GM12878 (cell line): ENCODE results near the gene PDIA4. TPM values are rescaled to one million over a fixed set of nuclear protein-coding genes. Genes with fewer than 3 reads are reported as not detected.
A peak's percentile ranks its signal among the peaks of the same experiment; 100 is the strongest.

Experiments used
- ASH2L ChIP-seq: fragments of 300-600, 200-600 bp; sonication (generic); IDR thresholded peaks from 2 replicates; pipeline ENCODE4 v1.6.1; 2017; ENCODE audit warnings: low read depth, mild to moderate bottlenecking, borderline replicate concordance
- BCL11A ChIP-seq: IDR thresholded peaks from 2 replicates; pipeline ENCODE4 v1.6.1; 2011; ENCODE audit warnings: low read depth, low read length
- BRCA1 ChIP-seq: IDR thresholded peaks from 2 replicates; pipeline ENCODE4 v1.6.1; 2011; ENCODE audit warnings: low read depth, low read length, improper control_type of control experiment
- CBX5 ChIP-seq: sonication (generic); IDR thresholded peaks from 2 replicates; pipeline ENCODE4 v1.6.1; 2016; ENCODE audit warnings: low read depth, moderate library complexity, mild to moderate bottlenecking, inconsistent platforms
- CEBPB ChIP-seq, 2 experiments: fragments of 150-350 bp in 1 of 2; IDR thresholded peaks; 2 replicates each; pipeline ENCODE4 v1.6.1; 2012 to 2014; ENCODE audit warnings: low read depth in 2 of 2, low read length in 2 of 2, borderline replicate concordance in 1 of 2, inconsistent platforms in 1 of 2
- CHD1 ChIP-seq: IDR thresholded peaks from 2 replicates; pipeline ENCODE4 v1.6.1; 2012; ENCODE audit warnings: low read depth, low read length, improper control_type of control experiment
- EED ChIP-seq: sonication (generic); IDR thresholded peaks from 2 replicates; pipeline ENCODE4 v1.6.1; 2016; ENCODE audit warnings: antibody characterized with exemption, low read depth
- ESRRA ChIP-seq: IDR thresholded peaks from 2 replicates; pipeline ENCODE4 v1.6.1; 2012; ENCODE audit warnings: mild to moderate bottlenecking, low read length, improper control_type of control experiment
- GATAD2B ChIP-seq: fragments of 450-650 bp; conservative IDR thresholded peaks from 2 replicates; pipeline ENCODE4 v1.6.1; 2017; ENCODE audit warnings: low read depth, mild to moderate bottlenecking, moderate library complexity
- IKZF1 ChIP-seq: fragments of 450-650 bp; conservative IDR thresholded peaks from 2 replicates; pipeline ENCODE4 v1.6.1; 2017; ENCODE audit warnings: antibody characterized with exemption, mild to moderate bottlenecking
- MEF2A ChIP-seq: IDR thresholded peaks from 2 replicates; pipeline ENCODE4 v1.6.1; 2011; ENCODE audit warnings: low read depth, mild to moderate bottlenecking, low read length, moderate library complexity; ENCODE audit not compliant: insufficient read depth
- MEF2B ChIP-seq: fragments of 450-650 bp; IDR thresholded peaks from 2 replicates; pipeline ENCODE4 v1.6.1; 2018; ENCODE audit warnings: mild to moderate bottlenecking, moderate library complexity; ENCODE audit not compliant: partially characterized antibody, poor library complexity, severe bottlenecking
- NFIC ChIP-seq: IDR thresholded peaks from 2 replicates; pipeline ENCODE4 v1.6.1; 2012; ENCODE audit warnings: low read depth, mild to moderate bottlenecking, inconsistent platforms, low read length, moderate library complexity
- NFXL1 ChIP-seq: fragments of 450-650 bp; IDR thresholded peaks from 2 replicates; pipeline ENCODE4 v1.6.1; 2017; ENCODE audit warnings: antibody characterized with exemption, mild to moderate bottlenecking, borderline replicate concordance
- NR2C2 ChIP-seq: IDR thresholded peaks from 2 replicates; pipeline ENCODE4 v1.6.1; 2011; ENCODE audit warnings: borderline replicate concordance, low read depth; ENCODE audit not compliant: control insufficient read depth, insufficient read length
- POLR2AphosphoS5 ChIP-seq: IDR thresholded peaks from 2 replicates; pipeline ENCODE4 v1.6.1; 2011; ENCODE audit warnings: mild to moderate bottlenecking, low read length, inconsistent platforms
- RAD51 ChIP-seq: fragments of 450-650 bp; IDR thresholded peaks from 2 replicates; pipeline ENCODE4 v1.6.1; 2016; ENCODE audit warnings: moderate library complexity, mild to moderate bottlenecking, inconsistent platforms
- RUNX3 ChIP-seq: IDR thresholded peaks from 2 replicates; pipeline ENCODE4 v1.6.1; 2012; ENCODE audit warnings: low read length, inconsistent platforms
- SIX5 ChIP-seq: IDR thresholded peaks from 2 replicates; pipeline ENCODE4 v1.6.1; 2011; ENCODE audit warnings: mild to moderate bottlenecking, low read depth, low read length, moderate library complexity; ENCODE audit not compliant: severe bottlenecking
- SMAD5 ChIP-seq: IDR thresholded peaks from 2 replicates; pipeline ENCODE4 v1.6.1; 2016; ENCODE audit warnings: antibody characterized with exemption, low read depth
- SMC3 ChIP-seq: IDR thresholded peaks from 2 replicates; pipeline ENCODE4 v1.6.1; 2011; ENCODE audit warnings: low read length, improper control_type of control experiment, borderline replicate concordance
- SPI1 ChIP-seq: IDR thresholded peaks from 2 replicates; pipeline ENCODE4 v1.6.1; 2011; ENCODE audit warnings: low read depth, mild to moderate bottlenecking, low read length, moderate library complexity, borderline replicate concordance; ENCODE audit not compliant: insufficient read depth
- SRF ChIP-seq, 2 experiments: IDR thresholded peaks; 2 replicates each; pipeline ENCODE4 v1.6.1; 2011; ENCODE audit warnings: low read depth in 2 of 2, low read length in 2 of 2, mild to moderate bottlenecking in 1 of 2, moderate library complexity in 1 of 2
- STAT3 ChIP-seq: IDR thresholded peaks from 2 replicates; pipeline ENCODE4 v1.6.1; 2011; ENCODE audit warnings: low read depth, low read length, improper control_type of control experiment
- SUPT20H ChIP-seq: IDR thresholded peaks from 2 replicates; pipeline ENCODE4 v1.6.1; 2011; ENCODE audit warnings: low read depth, mild to moderate bottlenecking, low read length, moderate library complexity, borderline replicate concordance; ENCODE audit not compliant: control insufficient read depth
- SUZ12 ChIP-seq: fragments of 200-600 bp; sonication (generic); IDR thresholded peaks from one replicate; pipeline ENCODE4 v1.6.1; 2018; ENCODE audit warnings: antibody characterized with exemption, mild to moderate bottlenecking; ENCODE audit not compliant: unreplicated experiment
- TCF12 ChIP-seq: IDR thresholded peaks from 2 replicates; pipeline ENCODE4 v1.6.1; 2011; ENCODE audit warnings: low read depth, mild to moderate bottlenecking, low read length
- ZBED1 ChIP-seq: IDR thresholded peaks from 2 replicates; pipeline ENCODE4 v1.6.1; 2016; ENCODE audit warnings: borderline replicate concordance
- ZBTB33 ChIP-seq: fragments of 450-650 bp; IDR thresholded peaks from 2 replicates; pipeline ENCODE4 v1.6.1; 2017; ENCODE audit warnings: mild to moderate bottlenecking
- ZZZ3 ChIP-seq: IDR thresholded peaks from 2 replicates; pipeline ENCODE4 v1.6.1; 2011; ENCODE audit warnings: low read depth; ENCODE audit not compliant: control insufficient read depth, insufficient read length
- polyA plus RNA-seq, 11 experiments: library from polyadenylated mRNA; depleted of rRNA in 4 of 11; unstranded in 6 of 11; stranded (reverse) in 5 of 11; fragments of >200 nt; fragmentation: Nextera tagmentation in 4 of 11; fragmentation: Illumina TruSeq in 1 of 11; extraction: Ambion mirVana in 4 of 11; extraction: Trizol in 1 of 11; gene quantifications; 1 replicate in 1 of 11; 2 replicates in 10 of 11; pipeline versions ENCODE4 v1.2.1 to v1.2.3, GENCODE V29; 2011 to 2016; ENCODE audit warnings: inconsistent platforms in 2 of 11, missing spikeins in 2 of 11, low read depth in 1 of 11
- total RNA-seq, 4 experiments: library from RNA; depleted of rRNA in 3 of 4; stranded (reverse); fragments of >200 nt in 3 of 4; fragmentation: Illumina TruSeq in 1 of 4; extraction: Trizol in 1 of 4; gene quantifications; 2 replicates each; pipeline versions ENCODE4 v1.2.1 to v1.2.3, GENCODE V29; 2013 to 2021
- TF ChIP-seq, protein P1 (sequence below): IDR thresholded peaks from 2 replicates; pipeline ENCODE4 v1.6.1; 2011; ENCODE audit warnings: low read depth, mild to moderate bottlenecking, low read length, moderate library complexity, borderline replicate concordance; ENCODE audit errors: extremely low read depth

Gene PDIA4
- total and polyA plus RNA-seq, 10 of the 15 experiments (the other 5 are each of a cell fraction or from before 2014, with no cell fraction given), result 7.1 to 306 (median 106) TPM

DNA sequence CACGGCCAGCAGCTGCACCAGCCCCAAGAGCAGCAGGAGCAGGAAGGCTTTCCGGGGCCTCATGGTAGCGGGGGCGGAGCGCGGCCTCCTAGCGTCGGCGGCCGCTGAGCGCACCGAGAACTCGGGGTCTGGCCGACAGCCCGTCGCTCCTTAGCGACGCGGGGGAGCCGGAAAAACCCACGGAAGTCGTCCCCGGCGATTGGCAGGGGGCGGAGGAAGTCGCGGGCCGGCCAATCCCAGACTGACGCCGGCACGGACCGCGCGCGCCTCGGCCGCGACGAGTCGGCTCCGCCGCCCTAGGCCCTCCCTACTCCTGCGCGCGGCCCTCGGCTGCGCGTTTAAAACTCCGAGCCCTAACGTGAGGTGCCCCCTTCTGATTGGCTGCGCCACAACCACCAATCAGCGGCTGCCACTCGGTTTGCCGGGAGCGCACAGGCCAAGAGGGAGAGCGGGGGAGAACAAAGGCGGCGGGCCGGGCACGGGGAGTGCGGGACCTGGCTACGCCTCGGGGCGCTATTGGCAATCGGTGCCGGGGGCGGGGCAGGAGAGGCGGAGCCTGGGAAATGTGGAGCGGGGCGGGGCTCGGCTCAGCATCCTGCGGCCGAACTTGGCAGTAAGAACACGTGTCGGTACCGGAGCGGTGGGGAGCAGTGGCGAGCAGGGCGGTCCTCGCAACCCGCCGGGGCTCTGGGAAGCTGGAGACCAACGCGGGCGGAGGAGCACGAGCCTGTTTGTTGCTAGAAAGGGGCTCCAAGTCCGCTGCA, at the start of gene PDIA4 (continued):
- no peak for TF ChIP-seq STAT3
- TF ChIP-seq RUNX3, result peak; percentile 42
- no peak for TF ChIP-seq ZBTB33
- TF ChIP-seq ZBED1, result peak; percentile 29; the same call in 1 of the 2 replicates
- TF ChIP-seq MEF2B, result peak; percentile 46
- TF ChIP-seq BCL11A, result no peak
- TF ChIP-seq CHD1, result peak; percentile 10; the same call in 1 of the 2 replicates
- TF ChIP-seq NFIC, result no peak
- no peak for TF ChIP-seq ASH2L
- TF ChIP-seq SUZ12, result no peak
- TF ChIP-seq SUPT20H, result no peak
- 0 out of 2 replicates have a peak, but pooled peaks have one; percentile 7 for TF ChIP-seq MEF2A
- TF ChIP-seq CEBPB (IDR thresholded peaks at IDR 0.05; ENCODE audit: borderline replicate concordance in 1 of 2, low read depth in 2 of 2, low read length in 2 of 2), result no peak
- TF ChIP-seq NFXL1, result no peak
- no peak for TF ChIP-seq SIX5
- peak; percentile 91; the same call in 1 of the 2 replicates for TF ChIP-seq GATAD2B
- TF ChIP-seq ZZZ3, result no peak
- TF ChIP-seq BRCA1, result no peak
- TF ChIP-seq TCF12, result no peak
- TF ChIP-seq EED, result no peak
- no peak for TF ChIP-seq NR2C2
- TF ChIP-seq SMAD5, result peak; percentile 41; the same call in 1 of the 2 replicates
- TF ChIP-seq SMC3, result no peak
- peak; percentile 82 for TF ChIP-seq POLR2AphosphoS5
- TF ChIP-seq RAD51, result peak; percentile 72; the same call in 1 of the 2 replicates
- TF ChIP-seq ESRRA, result no peak; the same call in 1 of the 2 replicates
- 0 out of 4 replicates have a peak, but pooled peaks of 1 of the 2 experiments have one; percentile 33 for TF ChIP-seq SRF (IDR thresholded peaks at IDR 0.05; ENCODE audit: low read depth in 2 of 2, low read length in 2 of 2)
- peak; percentile 69 for TF ChIP-seq IKZF1
- 0 out of 2 replicates have a peak, but pooled peaks have one; percentile 62 for TF ChIP-seq CBX5
- peak; percentile 30; the same call in 1 of the 2 replicates for TF ChIP-seq SPI1
- TF ChIP-seq, protein P1, sequence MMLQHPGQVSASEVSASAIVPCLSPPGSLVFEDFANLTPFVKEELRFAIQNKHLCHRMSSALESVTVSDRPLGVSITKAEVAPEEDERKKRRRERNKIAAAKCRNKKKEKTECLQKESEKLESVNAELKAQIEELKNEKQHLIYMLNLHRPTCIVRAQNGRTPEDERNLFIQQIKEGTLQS, result peak; percentile 5; the same call in 1 of the 2 replicates
